ENCODE data around the gene PDE4DIP.
"Not testable (repeated sequence)": the region's sequence is repeated elsewhere in the genome, so short reads cannot be mapped to it uniquely, and the experiment has no call there.

Gene PDE4DIP

DNA sequence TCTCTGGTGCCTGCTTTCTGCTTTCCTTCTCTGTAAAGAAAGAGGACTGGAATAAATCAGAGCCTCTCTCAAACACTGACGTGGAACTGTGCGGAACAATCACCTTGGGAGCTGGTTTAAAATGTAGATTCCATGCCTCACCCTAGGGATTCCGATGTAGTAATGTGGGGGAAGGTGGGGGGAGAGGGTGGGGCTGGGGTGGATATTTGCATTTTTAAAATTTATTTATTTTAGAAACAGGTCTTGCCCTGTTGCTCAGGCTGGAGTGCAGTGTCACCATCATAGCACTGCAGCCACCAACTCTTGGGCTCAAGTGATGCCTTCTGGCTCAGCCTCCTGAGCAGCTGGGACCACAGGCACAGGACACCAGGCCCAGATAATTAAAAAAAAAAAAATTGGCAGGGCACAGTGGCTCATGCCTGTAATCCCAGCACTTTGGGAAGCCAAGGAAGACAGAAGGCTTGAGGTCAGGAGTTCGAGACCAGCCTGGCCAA, 45.9 kb downstream of the PDE4DIP start:
- H3K4me3 ChIP-seq (ENCODE audit: low read depth, low read length, poor library complexity, severe bottlenecking); H4K20me1 ChIP-seq (ENCODE audit: insufficient read depth, low read length); H3K27ac ChIP-seq (ENCODE audit: low read depth, low read length, poor library complexity, severe bottlenecking); H3K9me3 ChIP-seq (ENCODE audit: low read length); H3K36me3 ChIP-seq (ENCODE audit: insufficient read depth, low read length); H3K4me1 ChIP-seq (ENCODE audit: insufficient read depth, low read length, severe bottlenecking); H2AFZ ChIP-seq (ENCODE audit: low read length); H3K9me2 ChIP-seq (ENCODE audit: low read depth, low read length); H3K9ac ChIP-seq (ENCODE audit: low read length); H3K27me3 ChIP-seq (ENCODE audit: insufficient read depth, low read length); H3K79me2 ChIP-seq (ENCODE audit: insufficient read depth, low read length); H3F3A ChIP-seq (ENCODE audit: insufficient read depth, low read length); H3K4me2 ChIP-seq (ENCODE audit: low read length): not testable (repeated sequence)

GRCh38 chr1:148894360-148895352, 50.4 kb downstream of the PDE4DIP start:
- not testable (repeated sequence) for H3K27me3 ChIP-seq (ENCODE audit: insufficient read depth, low read length); H4K20me1 ChIP-seq (ENCODE audit: insufficient read depth, low read length); H3K4me1 ChIP-seq (ENCODE audit: insufficient read depth, low read length, severe bottlenecking); H2AFZ ChIP-seq (ENCODE audit: low read length); H3F3A ChIP-seq (ENCODE audit: insufficient read depth, low read length); H3K36me3 ChIP-seq (ENCODE audit: insufficient read depth, low read length); H3K27ac ChIP-seq (ENCODE audit: low read depth, low read length, poor library complexity, severe bottlenecking); H3K4me3 ChIP-seq (ENCODE audit: low read depth, low read length, poor library complexity, severe bottlenecking); H3K9me2 ChIP-seq (ENCODE audit: low read depth, low read length); H3K79me2 ChIP-seq (ENCODE audit: insufficient read depth, low read length); H3K9me3 ChIP-seq (ENCODE audit: low read length); H3K4me2 ChIP-seq (ENCODE audit: low read length); H3K9ac ChIP-seq (ENCODE audit: low read length)

DNA sequence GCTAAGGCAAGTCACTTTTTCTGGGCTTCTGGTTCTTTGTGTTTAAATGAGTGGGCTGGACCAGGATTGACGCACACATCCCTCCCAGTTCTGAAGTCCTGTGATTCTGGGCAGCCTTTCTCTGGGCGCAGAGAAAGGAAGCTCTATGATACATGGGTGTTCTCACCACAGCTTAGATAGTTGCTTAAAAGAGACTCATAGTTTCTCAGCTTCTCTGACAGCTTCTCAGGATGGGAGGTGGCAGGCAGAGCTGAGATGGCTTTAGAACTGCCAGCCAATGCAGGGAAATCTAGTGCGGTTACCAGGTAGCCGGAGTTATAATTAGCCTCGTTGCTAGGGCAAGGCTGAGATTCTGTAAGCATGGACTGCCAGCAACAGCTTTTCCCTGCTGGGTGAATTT, 55.8 kb downstream of the PDE4DIP start:
- not testable (repeated sequence) for H3K4me1 ChIP-seq (ENCODE audit: insufficient read depth, low read length, severe bottlenecking); H2AFZ ChIP-seq (ENCODE audit: low read length); H3F3A ChIP-seq (ENCODE audit: insufficient read depth, low read length); H3K9me2 ChIP-seq (ENCODE audit: low read depth, low read length); H3K9ac ChIP-seq (ENCODE audit: low read length); H3K36me3 ChIP-seq (ENCODE audit: insufficient read depth, low read length); H3K4me2 ChIP-seq (ENCODE audit: low read length); H3K27me3 ChIP-seq (ENCODE audit: insufficient read depth, low read length); H4K20me1 ChIP-seq (ENCODE audit: insufficient read depth, low read length); H3K9me3 ChIP-seq (ENCODE audit: low read length); H3K4me3 ChIP-seq (ENCODE audit: low read depth, low read length, poor library complexity, severe bottlenecking); H3K27ac ChIP-seq (ENCODE audit: low read depth, low read length, poor library complexity, severe bottlenecking); H3K79me2 ChIP-seq (ENCODE audit: insufficient read depth, low read length)

- H3K36me3 ChIP-seq (ENCODE audit: insufficient read depth, low read length); H3K9me3 ChIP-seq (ENCODE audit: low read length); H3K27me3 ChIP-seq (ENCODE audit: insufficient read depth, low read length); H3K9ac ChIP-seq (ENCODE audit: low read length); H2AFZ ChIP-seq (ENCODE audit: low read length); H3K4me3 ChIP-seq (ENCODE audit: low read depth, low read length, poor library complexity, severe bottlenecking); H3K9me2 ChIP-seq (ENCODE audit: low read depth, low read length); H3F3A ChIP-seq (ENCODE audit: insufficient read depth, low read length); H3K27ac ChIP-seq (ENCODE audit: low read depth, low read length, poor library complexity, severe bottlenecking); H3K79me2 ChIP-seq (ENCODE audit: insufficient read depth, low read length); H3K4me1 ChIP-seq (ENCODE audit: insufficient read depth, low read length, severe bottlenecking); H4K20me1 ChIP-seq (ENCODE audit: insufficient read depth, low read length); H3K4me2 ChIP-seq (ENCODE audit: low read length): not testable (repeated sequence)
Observed at GRCh38 chr1:148900691-148901090, 56.5 kb downstream of the PDE4DIP start.

DNA sequence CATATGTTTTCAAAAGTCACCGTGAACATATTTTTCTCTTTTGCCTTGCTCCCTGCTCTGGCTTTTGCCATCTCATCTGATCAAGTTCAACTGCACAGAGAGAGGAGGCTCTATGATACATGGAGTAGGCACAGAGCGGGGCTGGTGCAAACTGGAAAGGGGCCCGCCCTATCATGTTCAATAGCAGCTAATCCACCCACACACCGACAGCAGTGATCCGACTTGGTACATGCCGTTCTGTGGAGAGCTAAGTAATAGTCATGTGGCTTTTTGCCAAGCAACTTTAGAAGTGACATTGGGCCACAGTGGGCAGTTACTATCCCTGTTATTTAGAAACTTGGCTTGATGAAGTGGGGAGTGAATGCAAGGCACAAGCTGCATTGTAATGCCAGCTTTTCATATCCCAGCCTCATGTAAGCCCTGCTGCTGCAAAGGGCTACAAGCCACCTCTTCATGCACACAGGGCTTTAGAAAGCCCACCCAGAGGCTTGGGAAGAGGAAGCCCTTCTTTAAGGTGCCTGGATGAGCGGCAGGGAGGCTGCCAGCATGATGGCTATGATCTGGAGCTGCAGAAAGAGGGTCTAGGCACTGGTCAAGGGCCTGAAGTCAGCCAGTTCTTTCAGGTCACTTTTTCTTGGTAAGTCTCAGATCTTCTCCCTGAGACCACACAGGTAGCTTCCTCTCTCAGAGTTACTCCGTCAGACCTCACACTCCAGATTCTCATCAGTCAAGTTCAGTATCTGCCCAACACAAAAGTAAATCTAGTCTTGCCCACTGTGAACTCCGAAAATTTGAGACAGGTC, 57.1 kb downstream of the PDE4DIP start:
- not testable (repeated sequence) for H3K36me3 ChIP-seq (ENCODE audit: insufficient read depth, low read length); H3K4me3 ChIP-seq (ENCODE audit: low read depth, low read length, poor library complexity, severe bottlenecking); H4K20me1 ChIP-seq (ENCODE audit: insufficient read depth, low read length); H3K27me3 ChIP-seq (ENCODE audit: insufficient read depth, low read length); H3K9me3 ChIP-seq (ENCODE audit: low read length); H3K4me2 ChIP-seq (ENCODE audit: low read length); H3K9ac ChIP-seq (ENCODE audit: low read length); H3F3A ChIP-seq (ENCODE audit: insufficient read depth, low read length); H3K4me1 ChIP-seq (ENCODE audit: insufficient read depth, low read length, severe bottlenecking); H3K79me2 ChIP-seq (ENCODE audit: insufficient read depth, low read length); H3K9me2 ChIP-seq (ENCODE audit: low read depth, low read length); H3K27ac ChIP-seq (ENCODE audit: low read depth, low read length, poor library complexity, severe bottlenecking); H2AFZ ChIP-seq (ENCODE audit: low read length)

DNA sequence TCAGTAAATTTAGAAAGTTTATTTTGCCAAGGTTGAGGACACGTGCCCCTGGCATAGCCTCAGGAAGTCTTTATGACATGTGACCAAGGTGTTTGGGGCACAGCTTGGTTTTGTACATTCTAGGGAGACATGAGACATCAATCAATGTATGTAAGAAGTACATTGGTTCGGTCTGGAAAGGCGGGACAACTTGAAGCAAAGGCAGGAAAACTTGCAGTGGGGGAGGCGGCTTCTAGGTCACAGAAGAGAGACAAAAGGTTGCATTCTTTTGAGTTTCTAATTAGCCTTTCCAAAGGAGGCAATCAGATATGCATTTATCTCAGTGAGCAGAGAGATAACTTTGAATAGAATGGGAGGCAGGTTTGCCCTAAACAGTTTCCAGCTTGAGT, 57.7 kb downstream of the PDE4DIP start:
- H3K9ac ChIP-seq (ENCODE audit: low read length); H3K9me2 ChIP-seq (ENCODE audit: low read depth, low read length); H3K27ac ChIP-seq (ENCODE audit: low read depth, low read length, poor library complexity, severe bottlenecking); H3K79me2 ChIP-seq (ENCODE audit: insufficient read depth, low read length); H3K27me3 ChIP-seq (ENCODE audit: insufficient read depth, low read length); H3K4me3 ChIP-seq (ENCODE audit: low read depth, low read length, poor library complexity, severe bottlenecking); H3K36me3 ChIP-seq (ENCODE audit: insufficient read depth, low read length); H4K20me1 ChIP-seq (ENCODE audit: insufficient read depth, low read length); H2AFZ ChIP-seq (ENCODE audit: low read length); H3K9me3 ChIP-seq (ENCODE audit: low read length); H3F3A ChIP-seq (ENCODE audit: insufficient read depth, low read length); H3K4me2 ChIP-seq (ENCODE audit: low read length); H3K4me1 ChIP-seq (ENCODE audit: insufficient read depth, low read length, severe bottlenecking): not testable (repeated sequence)

DNA sequence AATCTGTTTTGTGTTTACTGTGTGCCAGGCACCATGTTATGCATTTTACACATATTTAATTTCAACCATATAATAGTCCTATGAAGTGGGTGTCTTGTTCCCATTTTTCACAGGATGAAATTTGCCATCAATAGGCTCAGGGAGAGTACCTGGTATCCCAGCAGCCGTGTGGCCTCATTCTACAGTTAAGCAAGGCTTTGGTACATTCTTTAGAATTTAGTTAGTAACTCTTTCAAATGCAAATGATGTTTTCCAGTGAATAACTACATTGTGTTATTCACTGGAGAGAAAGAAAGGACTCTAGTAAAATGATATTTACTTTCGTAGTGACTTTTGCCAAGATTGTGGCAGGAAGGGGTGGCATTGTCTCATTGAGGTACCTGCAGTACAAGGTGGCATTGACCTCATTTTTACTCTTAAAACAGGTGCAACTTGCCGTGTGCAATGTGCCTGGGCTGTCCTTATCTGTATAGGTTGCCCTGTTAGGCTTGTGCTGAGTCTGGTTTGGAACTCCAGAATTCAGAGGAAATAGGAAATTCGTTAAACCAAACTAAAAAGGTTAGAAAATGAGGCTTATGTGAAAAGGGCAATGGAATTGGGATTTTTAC, 65.1 kb downstream of the PDE4DIP start:
- H3K27me3 ChIP-seq (ENCODE audit: insufficient read depth, low read length); H3K9ac ChIP-seq (ENCODE audit: low read length); H3K27ac ChIP-seq (ENCODE audit: low read depth, low read length, poor library complexity, severe bottlenecking); H3F3A ChIP-seq (ENCODE audit: insufficient read depth, low read length); H2AFZ ChIP-seq (ENCODE audit: low read length); H3K4me1 ChIP-seq (ENCODE audit: insufficient read depth, low read length, severe bottlenecking); H3K4me3 ChIP-seq (ENCODE audit: low read depth, low read length, poor library complexity, severe bottlenecking); H4K20me1 ChIP-seq (ENCODE audit: insufficient read depth, low read length); H3K36me3 ChIP-seq (ENCODE audit: insufficient read depth, low read length); H3K79me2 ChIP-seq (ENCODE audit: insufficient read depth, low read length); H3K9me3 ChIP-seq (ENCODE audit: low read length); H3K9me2 ChIP-seq (ENCODE audit: low read depth, low read length); H3K4me2 ChIP-seq (ENCODE audit: low read length): not testable (repeated sequence)

Measured in OCI-LY1 (cell line).